HFFc6 (cell line): Measurements from ENCODE around the gene HSD17B8. TPM values are rescaled to one million over a fixed set of nuclear protein-coding genes. Genes with fewer than 3 reads are reported as not detected.

ENCODE experiments used
- DNase-seq: peaks from one replicate; pipeline ENCODE4 v3.0.0-alpha.2; 2018
- H3K27ac Mint-ChIP-seq: 2 replicates; pipeline ENCODE4 v1.8.0; 2020; ENCODE audit warnings: mild to moderate bottlenecking, mixed read lengths
- H3K27me3 Mint-ChIP-seq: 2 replicates; pipeline ENCODE4 v1.8.0; 2021; ENCODE audit warnings: mild to moderate bottlenecking, moderate library complexity, mixed read lengths; ENCODE audit not compliant: insufficient read depth
- H3K36me3 Mint-ChIP-seq: 2 replicates; pipeline ENCODE4 v1.8.0; 2021; ENCODE audit warnings: low read depth, mixed read lengths
- H3K4me1 Mint-ChIP-seq: 2 replicates; pipeline ENCODE4 v1.8.0; 2020; ENCODE audit warnings: low read depth, mixed read lengths
- H3K4me3 Mint-ChIP-seq: 2 replicates; pipeline ENCODE4 v1.8.0; 2020; ENCODE audit warnings: mild to moderate bottlenecking, moderate library complexity, mixed read lengths
- H3K9me3 Mint-ChIP-seq: 2 replicates; pipeline ENCODE4 v1.8.0; 2020; ENCODE audit warnings: mild to moderate bottlenecking, mixed read lengths
- microRNA-seq: library from miRNA; unstranded; fragments of <30 nt; microRNA quantifications from one replicate; pipeline ENCODE4, GENCODE V29; 2019
- total RNA-seq, 6 experiments: library from RNA; stranded (reverse); fragmentation: NEBNext Ultra II Directional; extraction: Animal tissue kit (Norgen Biotek cat#: 25700); gene quantifications; 2 replicates in 1 of 6; 3 replicates in 5 of 6; pipeline ENCODE4 v1.2.3, GENCODE V29; 2021
- TF ChIP-seq, protein P1 (sequence below): fragments of 200-600 bp; sonication (generic); IDR thresholded peaks from 2 replicates; pipeline ENCODE4 v1.5.0; 2021; ENCODE audit warnings: antibody characterized with exemption, mild to moderate bottlenecking

HSD17B8 gene
- total RNA-seq, 6 experiments from 2014 or later = 0.39 to 1.2 (median 0.73) TPM

DNA sequence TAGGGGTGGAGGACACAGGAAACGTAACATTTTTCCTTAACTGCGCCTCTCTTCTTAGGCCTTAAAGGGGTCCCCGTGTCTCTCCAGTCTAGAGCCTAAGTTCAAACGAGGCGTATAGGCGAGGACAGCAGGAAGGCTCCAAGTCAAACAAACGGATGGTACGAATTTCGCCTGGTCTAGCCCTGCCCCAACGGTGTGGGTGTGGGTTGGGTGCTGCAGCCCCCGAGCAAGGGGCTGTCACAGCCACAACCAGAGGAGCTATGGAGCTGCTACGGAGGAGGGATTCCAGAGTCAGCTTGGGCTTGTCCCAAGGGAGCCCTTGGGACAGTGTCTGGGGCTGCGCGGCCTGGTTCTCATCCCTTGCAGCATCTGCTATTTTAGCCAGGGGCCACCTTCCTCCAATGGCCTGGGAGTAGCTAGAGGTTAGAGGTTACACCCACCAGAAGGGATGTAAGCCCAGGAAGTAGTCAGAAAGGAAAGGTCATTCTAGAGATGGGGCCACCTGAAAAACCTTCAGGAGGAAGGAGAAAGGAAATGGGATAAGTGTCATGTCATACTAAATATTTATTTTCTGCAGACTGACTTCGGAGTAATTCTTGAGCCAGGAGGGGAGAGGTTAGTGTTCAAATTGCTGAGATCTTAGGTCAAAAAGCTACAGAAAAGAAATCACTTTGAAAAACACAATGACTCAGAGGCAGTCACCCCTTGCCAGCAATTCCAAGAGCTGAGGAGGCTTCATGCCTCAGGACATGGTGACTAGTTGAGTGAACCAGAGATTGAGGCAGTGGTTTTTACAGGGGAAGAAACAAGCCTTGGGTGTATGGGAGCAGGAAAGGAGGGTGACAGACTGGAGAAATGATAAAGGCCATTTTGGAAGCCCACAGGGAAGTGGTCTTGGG lies 45.5 kb downstream of the HSD17B8 start:
- Mint-ChIP-seq H3K36me3 (peaks cover 20% of the 10 kb centered on the region), H3K4me3 (peak overlapping the region; percentile 89), H3K4me1 (peaks cover 62% of the 10 kb centered on the region), H3K9me3 (no peaks in the 10 kb centered on the region), H3K27me3 (peaks cover 6% of the 10 kb centered on the region), H3K27ac (peak overlapping the region; percentile 99)
- TF ChIP-seq, protein P1, sequence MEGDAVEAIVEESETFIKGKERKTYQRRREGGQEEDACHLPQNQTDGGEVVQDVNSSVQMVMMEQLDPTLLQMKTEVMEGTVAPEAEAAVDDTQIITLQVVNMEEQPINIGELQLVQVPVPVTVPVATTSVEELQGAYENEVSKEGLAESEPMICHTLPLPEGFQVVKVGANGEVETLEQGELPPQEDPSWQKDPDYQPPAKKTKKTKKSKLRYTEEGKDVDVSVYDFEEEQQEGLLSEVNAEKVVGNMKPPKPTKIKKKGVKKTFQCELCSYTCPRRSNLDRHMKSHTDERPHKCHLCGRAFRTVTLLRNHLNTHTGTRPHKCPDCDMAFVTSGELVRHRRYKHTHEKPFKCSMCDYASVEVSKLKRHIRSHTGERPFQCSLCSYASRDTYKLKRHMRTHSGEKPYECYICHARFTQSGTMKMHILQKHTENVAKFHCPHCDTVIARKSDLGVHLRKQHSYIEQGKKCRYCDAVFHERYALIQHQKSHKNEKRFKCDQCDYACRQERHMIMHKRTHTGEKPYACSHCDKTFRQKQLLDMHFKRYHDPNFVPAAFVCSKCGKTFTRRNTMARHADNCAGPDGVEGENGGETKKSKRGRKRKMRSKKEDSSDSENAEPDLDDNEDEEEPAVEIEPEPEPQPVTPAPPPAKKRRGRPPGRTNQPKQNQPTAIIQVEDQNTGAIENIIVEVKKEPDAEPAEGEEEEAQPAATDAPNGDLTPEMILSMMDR = no peak
- peak; percentile 96 for DNase-seq

DNA sequence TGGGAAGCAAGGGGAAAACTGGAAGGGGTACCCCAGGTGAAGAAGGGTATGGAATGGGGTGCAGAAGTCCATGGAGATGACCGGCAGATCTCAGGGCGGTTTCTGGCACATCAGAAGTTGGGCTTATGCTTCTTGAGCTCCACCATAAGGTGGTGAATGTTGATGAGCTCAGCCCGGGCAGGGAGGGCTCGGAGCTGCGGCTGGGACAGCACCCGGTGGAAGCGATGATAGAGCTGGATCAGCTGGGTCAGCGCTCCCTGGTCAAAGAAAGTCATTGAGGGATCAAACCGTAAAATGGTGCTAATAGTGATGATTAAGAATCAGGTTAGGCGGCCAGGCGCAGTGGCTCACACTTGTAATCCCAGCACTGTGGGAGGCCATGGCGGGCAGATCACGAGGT lies 46.3 kb downstream of the HSD17B8 start:
- TF ChIP-seq, protein P1 = no peak
- Mint-ChIP-seq H3K36me3 (peaks cover 20% of the 10 kb centered on the region), H3K9me3 (no peaks in the 10 kb centered on the region), H3K4me1 (peaks cover 62% of the 10 kb centered on the region), H3K4me3 (peak overlapping the region; percentile 89), H3K27ac (peak overlapping the region; percentile 99), H3K27me3 (peaks cover 6% of the 10 kb centered on the region)
- no peak for DNase-seq

DNA sequence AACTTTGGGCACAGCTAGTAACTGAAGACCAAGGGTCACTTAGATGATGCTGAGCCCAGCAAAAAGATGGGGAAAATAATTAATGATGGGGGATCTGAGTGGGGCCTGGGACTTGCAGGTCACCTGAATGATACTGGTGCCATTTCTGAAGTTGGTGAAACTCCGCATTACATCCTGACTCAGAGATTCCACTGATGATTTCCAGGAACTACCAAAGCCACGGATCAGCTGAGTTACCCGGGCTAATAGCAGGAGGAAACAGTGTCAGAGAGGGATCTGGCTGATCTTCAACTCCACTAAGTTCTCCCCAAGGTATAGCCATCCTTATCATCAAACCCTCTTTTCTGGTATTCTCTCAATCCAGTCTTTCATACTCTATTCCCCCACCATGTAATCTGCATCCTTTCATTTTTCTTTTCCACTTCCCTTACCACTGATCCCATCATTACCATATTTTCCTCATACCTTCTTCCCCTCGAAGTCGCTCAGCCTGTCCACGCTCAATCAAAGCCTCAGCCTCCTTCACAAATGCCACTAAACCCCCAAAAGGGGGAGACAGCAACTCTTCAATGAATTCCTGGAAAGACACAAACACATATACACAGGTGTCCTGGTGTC lies 47.0 kb downstream of the HSD17B8 start:
- no peaks in the 10 kb centered on the region for H3K9me3 Mint-ChIP-seq
- peaks cover 6% of the 10 kb centered on the region for H3K27me3 Mint-ChIP-seq
- peak overlapping the region; percentile 89 for H3K4me3 Mint-ChIP-seq
- peak; percentile 66 for DNase-seq
- peaks cover 20% of the 10 kb centered on the region for H3K36me3 Mint-ChIP-seq
- H3K27ac Mint-ChIP-seq = peak overlapping the region; percentile 99
- TF ChIP-seq, protein P1 = no peak
- peaks cover 61% of the 10 kb centered on the region for H3K4me1 Mint-ChIP-seq

DNA sequence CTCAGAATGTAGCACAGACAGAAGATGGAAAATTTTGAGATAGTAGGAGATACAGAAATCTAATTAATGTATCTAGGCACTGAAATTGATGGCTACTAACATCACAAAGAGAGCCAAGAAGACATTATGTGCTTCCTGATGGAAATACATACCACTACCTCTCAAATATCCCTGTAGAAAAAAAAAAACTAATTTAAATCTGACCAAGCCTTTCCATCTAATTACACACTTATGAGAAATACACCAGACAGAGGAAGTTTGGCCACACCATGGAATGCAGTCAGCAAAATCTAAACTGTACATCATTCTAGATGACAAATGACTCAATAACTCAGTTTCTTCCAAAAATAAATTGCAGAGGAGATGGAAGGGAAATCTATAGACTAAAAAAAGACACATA lies 48.3 kb downstream of the HSD17B8 start:
- peaks cover 20% of the 10 kb centered on the region for H3K36me3 Mint-ChIP-seq
- DNase-seq = peak; percentile 55
- peak overlapping the region; percentile 99 for H3K27ac Mint-ChIP-seq
- peak overlapping the region; percentile 16 for H3K4me3 Mint-ChIP-seq
- peaks cover 52% of the 10 kb centered on the region for H3K4me1 Mint-ChIP-seq
- TF ChIP-seq, protein P1 = no peak
- peaks cover 6% of the 10 kb centered on the region for H3K27me3 Mint-ChIP-seq
- H3K9me3 Mint-ChIP-seq = no peaks in the 10 kb centered on the region

DNA sequence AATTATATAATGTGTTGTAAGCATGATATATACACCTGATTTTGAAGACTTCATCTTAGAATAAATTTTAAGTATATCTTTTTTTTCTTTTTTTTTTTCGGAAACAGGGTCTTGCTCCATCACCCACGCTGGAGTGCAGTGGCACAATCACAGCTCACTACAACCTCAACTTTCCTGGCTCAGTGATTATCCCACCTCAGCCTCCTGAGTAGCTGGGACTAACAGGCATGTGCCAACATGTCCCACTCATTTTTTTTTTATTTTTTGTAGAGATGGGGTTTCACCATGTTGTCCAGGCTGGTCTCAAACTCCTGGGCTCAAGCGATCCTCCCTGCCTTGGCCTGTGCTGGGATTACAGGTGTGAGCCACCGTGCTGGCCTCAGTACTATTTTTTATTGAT lies 50.1 kb downstream of the HSD17B8 start:
- H3K4me3 Mint-ChIP-seq = no peak overlapping the region
- H3K9me3 Mint-ChIP-seq = no peaks in the 10 kb centered on the region

More for the DNA sequence above, 50.1 kb downstream of the HSD17B8 start:
- TF ChIP-seq, protein P1 = no peak
- Mint-ChIP-seq H3K27ac (no peak overlapping the region), H3K4me1 (peaks cover 37% of the 10 kb centered on the region), H3K36me3 (peaks cover 20% of the 10 kb centered on the region), H3K27me3 (peaks cover 6% of the 10 kb centered on the region)
- DNase-seq = no peak

Small RNA genes within 50 kb of the gene (microRNA-seq; reads per million reads assigned to microRNA genes)
- 6.2 reads per million for gene MIR219A1

Other genes with a start within 250 kb of the HSD17B8 start
- gene BRD2, start 236.1 kb upstream of the HSD17B8 start, total RNA-seq = 100 to 1,000 TPM; 147 to 163 (median 157) TPM
- not detected for gene HLA-DOA, start 195.1 kb upstream of the HSD17B8 start, total RNA-seq
- 1 to 10 TPM in 5 of 6 experiments, under 1 TPM in 1; 0.94 to 3.8 (median 1.9) TPM for gene HLA-DPA1, start 131.0 kb upstream of the HSD17B8 start, total RNA-seq
- gene HLA-DPB1, start 128.7 kb upstream of the HSD17B8 start, total RNA-seq = 1 to 10 TPM; 1.6 to 4.8 (median 1.9) TPM
- gene COL11A2, start 12.2 kb upstream of the HSD17B8 start, total RNA-seq = under 1 TPM; 0.15 to 0.69 (median 0.38) TPM
- gene RXRB, start 4.0 kb upstream of the HSD17B8 start, total RNA-seq = 10 to 100 TPM; 37.3 to 41.6 (median 38.3) TPM
- gene SLC39A7, start 3.8 kb upstream of the HSD17B8 start, total RNA-seq = 100 to 1,000 TPM; 215 to 240 (median 225) TPM
- 10 to 100 TPM; 43.4 to 55.1 (median 52.1) TPM for gene RING1, start 3.8 kb downstream of the HSD17B8 start, total RNA-seq
- gene VPS52, start 67.2 kb downstream of the HSD17B8 start, total RNA-seq = 10 to 100 TPM; 35.7 to 51.4 (median 44.4) TPM
- gene RPS18, start 67.4 kb downstream of the HSD17B8 start, total RNA-seq = 1,000 to 10,000 TPM; 1,449 to 2,347 (median 1,965) TPM
- 1 to 10 TPM in 5 of 6 experiments, under 1 TPM in 1; 0.66 to 3.0 (median 2.7) TPM for gene B3GALT4, start 72.5 kb downstream of the HSD17B8 start, total RNA-seq
- gene WDR46, start 84.6 kb downstream of the HSD17B8 start, total RNA-seq = 10 to 100 TPM; 71.0 to 89.9 (median 74.6) TPM
- gene PFDN6, start 84.9 kb downstream of the HSD17B8 start, total RNA-seq = 10 to 100 TPM; 52.1 to 73.7 (median 69.7) TPM
- 10 to 100 TPM; 26.7 to 31.6 (median 27.9) TPM for gene RGL2, start 94.3 kb downstream of the HSD17B8 start, total RNA-seq
- gene TAPBP, start 109.4 kb downstream of the HSD17B8 start, total RNA-seq = 100 to 1,000 TPM in 5 of 6 experiments, 10 to 100 TPM in 1; 88.7 to 118 (median 104) TPM
- 10 to 100 TPM; 15.2 to 19.9 (median 17.0) TPM for gene ZBTB22, start 113.1 kb downstream of the HSD17B8 start, total RNA-seq
- gene DAXX, start 118.3 kb downstream of the HSD17B8 start, total RNA-seq = 10 to 100 TPM; 44.9 to 53.2 (median 50.4) TPM
- gene KIFC1, start 187.2 kb downstream of the HSD17B8 start, total RNA-seq = 10 to 100 TPM; 20.6 to 43.5 (median 38.6) TPM
- gene PHF1, start 206.4 kb downstream of the HSD17B8 start, total RNA-seq = 10 to 100 TPM; 43.2 to 52.8 (median 51.4) TPM
- 100 to 1,000 TPM; 464 to 546 (median 536) TPM for gene CUTA, start 213.5 kb downstream of the HSD17B8 start, total RNA-seq
- 10 to 100 TPM; 10.5 to 15.0 (median 13.3) TPM for gene SYNGAP1, start 215.4 kb downstream of the HSD17B8 start, total RNA-seq
- 1 to 10 TPM; 6.4 to 9.2 (median 7.6) TPM for gene ZBTB9, start 249.9 kb downstream of the HSD17B8 start, total RNA-seq